GM18498 (cell line): Measurements from ENCODE around the gene USP7.

Experiments
- ATAC-seq: cut with Tn5 transposase; IDR thresholded peaks from one replicate; pipeline ENCODE4 v1.9.1; 2021; ENCODE audit warnings: mild to moderate bottlenecking, moderate library complexity; ENCODE audit not compliant: unreplicated experiment

USP7 gene

GRCh38 chr16:8953064-8953463, 10.6 kb downstream of the USP7 start:
- no peak for ATAC-seq

- ATAC-seq = no peak
Measured at GRCh38 chr16:8952281-8952751, 11.4 kb downstream of the USP7 start.

- peak; percentile 53 for ATAC-seq
Measured at GRCh38 chr16:8951447-8952280, 12.0 kb downstream of the USP7 start.

GRCh38 chr16:8950580-8951077, 13.1 kb downstream of the USP7 start:
- no peak for ATAC-seq

- ATAC-seq = no peak
Measured at GRCh38 chr16:8949536-8950418, 13.9 kb downstream of the USP7 start.

- no peak for ATAC-seq
Measured at GRCh38 chr16:8948831-8949230, 14.9 kb downstream of the USP7 start.

GRCh38 chr16:8948069-8948593, 15.6 kb downstream of the USP7 start:
- ATAC-seq = no peak

- no peak for ATAC-seq
Measured at GRCh38 chr16:8946544-8946943, 17.2 kb downstream of the USP7 start.

GRCh38 chr16:8945626-8946296, 17.9 kb downstream of the USP7 start:
- no peak for ATAC-seq

GRCh38 chr16:8943966-8944759, 19.5 kb downstream of the USP7 start:
- peak; percentile 81 for ATAC-seq

GRCh38 chr16:8943001-8943763, 20.5 kb downstream of the USP7 start:
- ATAC-seq = no peak

- no peak for ATAC-seq
Measured at GRCh38 chr16:8941718-8942344, 21.9 kb downstream of the USP7 start.

- no peak for ATAC-seq
Measured at GRCh38 chr16:8937803-8938202, 25.9 kb downstream of the USP7 start.

GRCh38 chr16:8936421-8936820, 27.3 kb downstream of the USP7 start:
- peak; percentile 90 for ATAC-seq

- ATAC-seq = peak; percentile 27
Measured at GRCh38 chr16:8935989-8936388, 27.7 kb downstream of the USP7 start.

GRCh38 chr16:8934601-8935000, 29.1 kb downstream of the USP7 start:
- ATAC-seq = no peak

- ATAC-seq = no peak
Measured at GRCh38 chr16:8931859-8932258, 31.8 kb downstream of the USP7 start.

GRCh38 chr16:8929086-8929748, 34.5 kb downstream of the USP7 start:
- ATAC-seq = no peak
